HS-5 (cell line): ENCODE results near the gene NPHP1.
"Not testable (repeated sequence)": the region's sequence is repeated elsewhere in the genome, so short reads cannot be mapped to it uniquely, and the experiment has no call there.

Experiments used
- DNase-seq: peaks from one replicate; pipeline ENCODE4 v3.0.0-alpha.2; 2012; ENCODE audit warnings: low read depth

NPHP1 gene

DNA sequence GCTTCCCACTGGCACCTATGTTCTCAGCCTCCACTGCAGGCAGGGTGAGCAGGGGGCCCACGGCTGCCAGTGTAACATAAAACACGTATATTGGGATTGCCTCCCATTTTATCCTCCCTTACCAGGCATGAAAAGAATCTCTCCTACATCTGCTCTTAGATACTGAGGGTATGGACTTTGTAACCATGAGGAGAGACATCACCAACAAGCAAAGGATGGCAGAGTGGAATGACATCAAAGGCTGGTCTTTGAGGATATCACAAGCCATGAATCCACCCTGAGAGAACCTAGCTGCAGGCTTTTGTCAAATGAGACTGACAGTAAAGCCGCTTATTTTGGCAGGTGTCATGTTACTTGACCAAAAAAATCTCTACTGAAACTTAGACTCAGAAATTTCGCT lies 7.4 kb downstream of the NPHP1 start:
- DNase-seq: no peak

DNA sequence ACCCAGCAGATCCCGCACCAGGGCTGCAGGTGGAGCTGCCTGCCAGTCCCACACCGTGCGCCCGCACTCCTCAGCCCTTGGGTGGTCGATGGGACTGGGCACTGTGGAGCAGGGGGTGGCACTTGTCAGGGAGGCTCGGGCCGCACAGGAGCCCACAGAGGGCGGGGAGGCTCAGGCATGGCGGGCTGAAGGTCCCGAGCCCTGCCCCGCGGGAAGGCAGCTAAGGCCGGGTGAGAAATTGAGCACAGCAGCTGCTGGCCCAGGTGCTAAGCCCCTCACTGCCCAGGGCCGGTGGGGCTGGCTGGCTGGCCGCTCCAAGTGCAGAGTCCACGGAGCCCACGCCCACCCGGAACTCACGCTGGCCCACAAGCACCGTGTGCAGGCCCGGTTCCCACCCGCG lies 14.6 kb downstream of the NPHP1 start:
- DNase-seq: not testable (repeated sequence)

DNA sequence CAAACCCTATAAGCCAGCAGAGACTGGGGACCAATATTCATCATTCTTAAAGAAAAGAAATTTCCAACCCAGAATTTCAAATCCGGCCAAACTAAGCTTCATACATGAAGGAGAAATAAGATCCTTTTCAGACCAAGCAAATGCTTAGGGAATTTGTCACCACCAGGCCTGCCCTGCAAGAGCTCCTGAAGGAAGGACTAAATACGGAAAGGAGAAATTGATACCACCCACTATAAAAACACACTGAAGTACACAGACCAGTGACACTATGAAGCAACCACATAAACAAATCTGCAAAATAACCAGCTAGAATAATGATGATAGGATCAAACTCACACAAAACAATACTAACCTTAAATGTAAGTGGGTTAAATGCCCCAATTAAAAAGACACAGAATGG lies 22.4 kb downstream of the NPHP1 start:
- no peak for DNase-seq

DNA sequence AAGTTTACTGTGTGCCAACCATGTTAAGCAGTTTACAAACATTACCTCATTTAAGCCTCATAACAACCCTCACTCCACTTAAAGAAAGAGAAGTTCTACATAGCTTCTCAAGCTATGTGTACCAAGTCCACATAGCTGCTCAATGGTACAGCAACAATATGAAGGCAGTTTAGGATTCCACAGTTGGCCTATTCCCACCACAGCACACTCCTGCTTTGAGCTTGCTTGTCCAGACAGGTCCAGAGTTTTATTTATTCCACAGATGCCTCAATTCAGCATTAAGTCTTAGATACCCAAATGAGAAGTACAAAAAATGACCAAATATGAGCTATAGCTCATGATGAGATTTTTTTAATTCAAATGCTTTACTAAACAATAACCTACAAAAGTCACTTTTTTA lies 24.8 kb downstream of the NPHP1 start:
- no peak for DNase-seq

DNA sequence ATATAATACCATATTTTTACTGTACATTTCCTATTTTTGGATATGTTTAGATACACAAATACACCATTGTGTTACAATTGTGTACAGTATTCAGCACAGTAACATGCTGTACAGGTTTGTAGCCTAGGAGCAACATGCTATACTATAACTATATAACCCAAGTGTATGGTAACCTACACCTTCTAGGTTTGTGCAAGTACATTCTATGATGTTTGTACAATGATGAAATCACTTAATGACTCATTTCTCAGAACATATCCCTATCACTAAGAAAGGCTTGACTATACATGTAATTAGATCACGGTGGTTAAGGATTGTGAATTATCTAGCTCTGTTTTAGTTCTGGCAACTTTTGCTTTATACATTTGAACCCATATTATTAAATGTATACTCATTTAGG lies 31.3 kb downstream of the NPHP1 start:
- DNase-seq: no peak

DNA sequence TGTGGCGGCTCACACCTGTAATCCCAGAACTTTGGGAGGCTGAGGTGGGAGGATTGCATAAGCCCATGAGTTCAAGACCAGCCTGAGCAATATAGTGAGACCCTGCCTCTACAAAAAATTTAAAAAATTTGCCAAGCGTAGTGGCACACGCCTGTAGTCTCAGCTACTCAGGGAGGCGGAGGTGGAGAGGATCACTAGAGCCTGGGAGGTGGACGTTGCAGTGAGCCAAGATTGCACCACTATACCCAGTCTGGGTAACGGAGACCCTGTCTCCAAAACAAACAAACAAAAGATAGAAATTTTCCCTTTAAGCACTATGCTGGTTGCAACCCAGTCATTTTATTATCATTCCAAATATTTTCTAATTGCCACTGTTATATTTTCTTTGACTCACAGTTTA lies 32.3 kb downstream of the NPHP1 start:
- DNase-seq: no peak

DNA sequence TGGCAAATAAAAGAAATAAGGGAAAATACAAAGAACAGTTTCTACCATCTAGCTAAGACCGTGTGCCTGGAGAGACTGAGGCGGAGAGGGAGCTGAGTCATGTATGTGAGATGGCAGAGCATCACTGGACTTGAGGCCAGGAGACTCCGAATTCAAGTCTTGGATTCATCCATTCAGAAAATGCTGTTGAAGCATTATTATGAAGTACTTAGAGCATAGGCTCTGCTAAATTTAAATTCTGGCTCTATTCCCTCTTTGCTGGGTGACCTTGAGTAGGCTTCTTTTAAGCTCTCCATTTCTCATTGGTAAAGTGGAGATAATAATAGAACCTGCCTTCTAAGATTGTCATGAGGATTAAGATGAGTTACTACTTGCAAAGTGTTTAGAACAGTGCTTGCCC lies 34.7 kb downstream of the NPHP1 start:
- DNase-seq: no peak

DNA sequence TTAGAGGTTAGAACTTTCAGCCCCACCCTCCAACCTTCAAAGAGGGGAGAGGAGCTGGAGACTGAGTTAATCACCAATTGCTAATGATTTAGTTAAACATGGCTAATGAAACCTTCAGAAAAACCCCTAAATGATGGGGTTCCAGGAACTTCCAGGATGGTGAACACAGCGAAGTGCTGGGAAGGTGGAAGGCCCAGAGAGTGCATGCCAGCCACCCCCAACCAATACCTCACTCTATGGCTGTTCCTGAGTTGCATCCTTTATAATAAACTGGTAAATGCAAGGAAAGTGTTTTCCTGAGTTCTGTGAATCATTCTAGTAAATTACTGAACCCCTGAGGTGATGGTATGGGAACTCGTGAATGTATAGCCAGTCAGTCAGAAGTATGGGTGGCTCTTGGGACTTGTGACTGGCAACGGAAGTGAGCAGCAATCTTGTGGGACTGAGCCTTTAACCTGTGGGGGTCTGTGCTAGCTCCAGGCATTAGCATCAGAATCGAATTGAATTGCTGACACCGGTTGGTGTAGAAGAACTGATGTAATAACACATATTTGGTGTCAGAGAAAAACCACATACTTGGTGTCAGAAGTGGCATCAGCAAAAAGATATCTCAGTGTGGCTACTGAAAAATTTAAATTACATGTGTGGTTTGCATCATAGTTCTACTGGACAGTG lies 37.4 kb downstream of the NPHP1 start:
- DNase-seq: no peak

DNA sequence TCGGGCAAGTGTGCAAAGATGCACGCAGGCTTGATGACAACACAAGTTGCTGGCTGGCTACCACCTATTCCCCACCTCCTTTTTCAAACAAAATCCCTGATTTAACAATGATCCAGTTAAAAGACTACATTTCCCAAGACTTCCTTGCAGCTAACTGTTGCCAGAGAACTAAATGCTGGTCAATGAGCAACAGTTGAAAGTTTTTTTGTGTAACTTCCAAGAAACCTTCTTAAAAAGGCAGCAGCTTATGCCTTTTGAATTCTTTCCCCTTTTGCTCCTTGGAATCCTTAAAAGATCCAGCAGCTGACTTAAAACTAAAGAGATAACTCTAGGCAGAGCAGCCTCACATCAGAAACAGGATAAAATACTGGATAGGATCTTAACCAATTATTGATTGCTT lies 38.5 kb downstream of the NPHP1 start:
- DNase-seq: no peak

DNA sequence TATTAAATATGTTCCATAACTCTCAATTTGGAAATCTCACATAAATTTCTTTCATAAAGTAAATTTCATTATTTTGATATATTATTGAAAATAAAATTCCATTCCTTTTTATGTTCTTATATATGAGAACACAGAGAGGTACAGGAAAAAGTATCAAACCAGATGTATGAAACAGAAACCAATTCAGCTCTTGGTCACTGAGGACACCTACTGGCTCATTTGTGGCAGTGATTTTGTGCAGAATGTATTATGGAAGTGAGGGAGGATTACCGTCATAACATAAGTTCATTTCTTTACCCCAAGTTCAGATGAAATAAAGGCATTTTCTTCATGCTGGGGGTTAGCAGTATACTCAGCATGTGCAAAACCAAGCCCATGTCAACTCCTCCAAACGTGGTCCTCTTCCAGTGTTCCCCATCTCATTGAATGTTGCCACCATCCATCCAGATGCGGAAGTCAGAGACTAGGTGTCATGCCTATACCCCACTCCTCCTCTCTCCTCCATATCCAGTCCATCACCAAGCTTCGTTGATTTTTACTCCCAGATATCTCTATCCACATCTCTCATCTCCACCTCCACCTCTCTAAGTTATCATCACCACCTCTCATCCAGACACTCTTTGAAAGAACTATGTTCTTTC lies 47.5 kb downstream of the NPHP1 start:
- DNase-seq: peak; percentile 49

DNA sequence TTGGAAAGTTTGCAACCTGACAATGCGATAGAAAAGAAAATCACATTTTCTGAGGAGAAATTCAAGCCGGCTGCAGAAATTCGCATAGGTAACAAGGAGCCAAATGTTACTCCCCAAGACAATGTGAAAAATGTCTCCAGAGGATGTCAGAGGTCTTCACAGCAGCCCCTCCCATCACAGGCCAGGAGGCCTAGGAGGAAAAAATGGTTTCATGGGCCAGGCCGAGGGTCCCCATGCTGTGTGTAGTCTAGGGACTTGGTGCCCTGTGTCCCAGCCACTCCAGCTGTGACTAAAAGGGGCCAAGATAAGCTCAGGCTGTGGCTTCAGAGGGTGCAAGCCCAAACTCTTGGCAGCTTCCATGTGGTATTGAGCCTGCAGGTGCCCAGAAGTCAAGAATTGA lies 50.0 kb downstream of the NPHP1 start:
- DNase-seq: not testable (repeated sequence)

DNA sequence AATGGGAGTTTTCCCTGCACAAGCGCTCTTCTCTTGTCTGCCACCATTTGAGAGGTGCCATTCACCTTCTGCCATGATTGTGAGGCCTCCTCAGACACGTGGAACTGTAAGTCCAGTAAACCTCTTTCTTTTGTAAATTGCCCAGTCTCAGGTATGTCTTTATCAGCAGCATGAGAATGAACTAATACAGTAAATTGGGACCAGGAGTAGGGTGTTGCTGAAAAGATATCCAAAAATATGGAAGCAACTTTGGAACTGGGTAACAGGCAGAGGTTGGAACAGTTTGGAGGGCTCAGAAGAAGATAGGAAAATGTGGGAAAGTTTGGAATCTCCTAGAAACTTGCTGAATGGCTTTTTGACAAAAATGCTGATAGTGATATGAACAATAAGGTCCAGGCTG lies 50.6 kb downstream of the NPHP1 start:
- not testable (repeated sequence) for DNase-seq

DNA sequence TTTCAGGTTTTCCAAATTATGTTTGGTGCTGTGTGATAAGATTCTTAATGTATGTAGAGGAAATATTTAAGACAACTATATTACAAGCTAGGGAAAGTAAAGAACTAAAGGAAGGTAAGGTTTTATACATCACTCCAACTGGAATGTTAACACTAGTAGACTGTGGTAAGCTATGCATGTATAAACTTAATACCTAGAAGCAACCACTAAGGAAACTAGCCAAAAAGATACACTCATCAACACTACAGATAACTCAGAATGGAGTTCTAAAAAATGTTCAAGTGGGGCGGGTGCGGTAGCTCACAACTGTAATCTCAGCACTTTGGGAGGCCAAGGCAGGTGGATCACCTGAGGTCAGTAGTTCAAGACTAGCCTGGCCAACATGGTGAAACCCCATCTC lies 51.4 kb downstream of the NPHP1 start:
- DNase-seq: no peak

DNA sequence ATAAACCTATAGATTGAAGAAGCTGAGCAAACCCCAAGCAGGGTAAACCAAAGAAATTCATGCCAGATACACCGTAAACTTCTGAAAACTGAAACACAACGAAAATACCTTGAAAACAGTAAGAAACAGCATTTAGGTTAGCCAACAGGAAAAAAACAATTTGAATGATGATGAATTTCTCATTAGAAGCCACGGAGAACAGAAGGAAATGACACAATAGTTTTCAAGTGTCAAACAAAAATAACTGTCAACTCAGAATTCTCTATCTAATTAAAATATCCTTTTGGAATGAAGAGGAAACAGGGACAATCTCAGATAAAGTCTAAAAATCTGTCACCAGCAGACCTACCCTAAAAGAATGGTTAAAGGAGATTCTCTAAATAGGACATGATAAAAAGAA lies 51.9 kb downstream of the NPHP1 start:
- DNase-seq: no peak

DNA sequence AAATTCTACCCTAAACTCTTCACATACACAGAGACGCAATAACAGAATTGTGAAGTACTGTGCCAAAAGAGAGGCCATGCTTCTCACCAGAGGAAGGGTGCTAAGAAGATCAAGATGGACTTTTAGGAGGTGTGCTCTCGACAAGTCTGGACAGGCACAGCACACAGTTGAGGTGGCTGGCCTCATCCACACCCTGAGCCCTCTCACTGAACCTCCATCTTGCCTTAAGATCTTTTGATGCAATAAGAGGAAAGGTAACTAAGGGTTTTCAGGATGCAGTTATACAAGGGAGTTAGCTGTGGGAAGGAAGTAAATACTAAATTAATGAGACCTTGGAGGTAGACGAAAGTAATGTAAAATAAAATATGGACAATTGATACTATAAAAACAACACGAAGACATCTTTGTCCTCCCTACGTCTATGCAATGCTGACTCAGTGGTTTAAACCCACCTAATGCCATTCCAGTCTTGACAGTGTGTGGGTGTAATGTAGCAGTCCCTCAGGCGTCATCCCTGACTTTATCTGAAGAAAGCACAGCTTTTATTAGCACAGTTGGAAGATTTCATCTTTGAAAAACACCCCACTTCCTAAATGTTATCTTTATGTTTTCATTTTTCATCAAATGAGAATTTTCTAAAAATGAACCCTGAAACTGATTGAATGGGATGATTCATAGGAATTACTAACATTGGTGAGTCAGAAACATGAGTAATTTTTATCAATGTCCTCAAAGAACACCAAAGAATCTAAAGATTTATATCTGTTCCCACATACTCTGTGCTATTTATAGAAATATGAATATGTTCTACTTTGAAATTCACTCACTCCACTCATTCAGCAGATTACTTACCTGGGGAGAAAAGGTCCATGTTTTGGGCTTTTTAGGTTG lies 55.2 kb downstream of the NPHP1 start:
- peak; percentile 91 for DNase-seq

DNA sequence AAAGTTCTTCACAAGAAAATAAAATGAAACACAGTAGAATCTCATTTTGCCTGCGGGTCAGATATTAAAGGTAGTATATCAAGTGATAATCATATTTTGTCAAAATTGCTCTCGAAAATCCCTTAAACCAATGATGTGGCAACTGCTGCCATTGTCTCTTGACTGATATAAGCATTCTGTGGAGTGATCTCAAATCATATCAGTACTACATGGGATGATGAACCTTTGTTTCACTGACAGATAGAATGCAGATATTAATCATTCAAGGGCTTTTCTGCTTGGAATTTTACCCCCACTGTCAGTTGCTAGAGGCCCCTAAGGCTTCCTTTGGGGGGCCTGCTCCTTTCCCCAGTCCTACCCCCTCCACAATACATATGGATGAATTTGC lies 57.9 kb downstream of the NPHP1 start:
- no peak for DNase-seq

DNA sequence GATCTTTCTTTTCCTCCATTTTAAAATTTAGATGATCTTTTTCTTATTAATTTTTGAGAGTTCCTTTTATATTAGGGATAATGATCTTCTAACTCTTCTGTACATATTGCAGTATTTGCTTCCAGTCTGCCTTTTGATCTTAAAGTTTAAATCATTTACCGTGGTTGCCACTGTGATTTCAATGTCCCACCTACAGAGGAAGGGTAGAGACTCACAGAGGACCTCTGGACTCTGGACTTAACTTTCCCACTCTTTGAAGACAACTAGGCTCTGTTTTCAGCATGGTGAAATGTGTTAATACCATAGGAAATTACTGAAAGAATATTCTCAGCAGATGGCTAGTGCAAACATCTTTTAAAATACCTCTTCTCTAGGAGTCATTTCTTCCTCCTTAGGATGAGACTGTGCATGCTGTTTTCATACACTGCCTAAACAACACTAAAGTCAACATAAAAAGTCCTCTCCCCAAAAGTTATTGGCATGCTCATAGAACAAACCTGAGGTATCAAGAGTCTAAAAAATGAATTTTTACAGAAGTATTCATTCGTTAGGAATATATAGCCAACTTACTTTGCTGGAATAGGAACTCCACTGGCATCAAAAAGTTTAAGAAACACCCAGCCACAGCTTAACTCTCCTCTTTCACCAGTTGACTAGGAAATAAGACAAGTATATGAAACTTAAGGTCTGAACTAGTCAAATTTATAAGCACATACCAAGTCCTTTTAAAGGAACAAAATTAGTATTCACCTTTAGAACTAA lies 58.4 kb downstream of the NPHP1 start:
- no peak for DNase-seq

DNA sequence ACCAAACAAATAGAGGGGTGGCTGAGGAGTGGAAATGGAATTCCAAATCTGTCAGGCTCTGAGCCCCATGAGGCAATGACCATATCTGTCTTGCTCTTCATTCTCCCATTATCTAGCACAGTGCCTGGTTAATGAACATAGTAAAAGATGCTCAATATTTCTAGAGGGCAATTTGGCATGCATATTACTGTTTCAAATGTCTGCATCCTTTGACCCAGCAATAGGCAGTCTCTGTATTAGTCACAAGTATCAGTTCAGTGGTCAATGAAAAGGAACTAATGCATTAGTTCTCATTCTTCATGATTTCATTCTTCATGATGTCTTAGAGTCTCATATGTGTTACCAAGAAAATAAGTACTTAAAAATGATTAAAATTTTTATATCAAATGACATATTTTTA lies 60.8 kb downstream of the NPHP1 start:
- no peak for DNase-seq

DNA sequence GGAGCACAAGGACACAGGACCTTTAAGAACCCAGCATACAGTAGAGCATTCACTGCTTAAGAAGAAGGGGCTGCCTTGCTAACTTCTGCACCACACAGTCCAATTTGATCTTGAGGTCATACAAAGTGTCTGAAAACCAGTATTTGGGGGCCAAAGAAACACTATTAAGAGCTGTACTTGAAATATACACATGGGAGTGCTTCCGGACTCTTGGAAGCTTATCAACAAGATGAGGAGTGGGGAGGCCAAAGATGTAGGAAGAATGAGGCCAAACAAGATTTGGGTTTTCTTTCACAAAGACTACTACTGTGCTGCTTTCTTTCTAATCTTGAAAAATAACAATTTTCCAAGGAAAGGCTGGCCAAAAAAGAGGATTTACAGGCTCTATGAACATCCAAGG lies 64.4 kb downstream of the NPHP1 start:
- no peak for DNase-seq

DNA sequence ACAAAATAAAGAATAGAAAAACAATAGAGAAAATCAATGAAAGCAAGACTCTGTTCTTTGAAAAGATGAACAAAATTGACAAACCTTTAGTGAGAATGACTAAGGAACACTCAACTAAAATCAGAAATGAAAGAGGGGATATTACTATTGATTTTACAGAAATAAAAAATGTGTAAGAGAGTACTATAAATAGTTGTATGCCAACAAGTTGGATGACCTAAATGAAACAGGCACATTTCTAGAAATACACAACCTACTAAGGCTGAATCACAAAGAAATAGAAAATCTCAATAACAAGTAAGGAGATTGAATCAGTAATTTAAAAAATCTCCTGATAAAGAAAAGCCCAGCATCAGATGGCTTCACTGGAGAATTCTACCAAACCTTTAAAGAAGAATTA lies 70.8 kb downstream of the NPHP1 start:
- DNase-seq: no peak

DNA sequence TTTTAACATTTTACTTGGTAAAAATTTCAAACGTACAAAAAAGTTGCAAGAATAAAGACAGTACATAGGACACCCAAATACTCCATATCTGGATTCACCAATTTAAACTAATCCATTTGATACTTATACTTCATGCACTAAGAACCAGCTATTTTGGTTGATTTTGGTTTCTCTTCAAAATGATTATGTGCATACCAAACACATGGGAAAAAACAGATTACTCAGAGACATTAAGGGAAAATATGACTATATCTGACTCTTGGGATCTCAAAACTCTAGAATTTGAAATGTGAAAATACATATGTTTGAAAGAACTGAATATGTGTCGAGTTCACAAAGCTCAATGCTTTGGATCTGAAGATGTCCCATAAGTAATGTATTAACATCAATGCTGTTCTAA lies 73.6 kb downstream of the NPHP1 start:
- DNase-seq: no peak

DNA sequence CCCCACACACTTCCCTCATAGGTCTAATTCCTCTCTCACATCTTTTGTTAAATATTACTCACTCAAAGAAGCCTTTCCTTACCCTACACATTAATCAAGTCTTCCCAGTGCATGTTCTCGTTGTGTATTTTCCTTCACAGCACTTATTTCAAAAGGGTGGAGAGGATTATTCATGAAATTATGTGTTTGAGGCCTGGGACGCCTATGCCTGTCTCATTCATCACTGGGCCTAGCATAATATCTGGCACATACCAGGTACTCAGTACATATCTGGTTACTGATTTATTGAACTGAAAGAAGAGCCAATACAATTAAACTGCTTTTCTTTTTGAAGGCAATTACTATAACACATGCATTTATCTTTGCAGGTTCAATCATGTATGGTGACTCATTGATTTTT lies 74.1 kb downstream of the NPHP1 start:
- DNase-seq: no peak

DNA sequence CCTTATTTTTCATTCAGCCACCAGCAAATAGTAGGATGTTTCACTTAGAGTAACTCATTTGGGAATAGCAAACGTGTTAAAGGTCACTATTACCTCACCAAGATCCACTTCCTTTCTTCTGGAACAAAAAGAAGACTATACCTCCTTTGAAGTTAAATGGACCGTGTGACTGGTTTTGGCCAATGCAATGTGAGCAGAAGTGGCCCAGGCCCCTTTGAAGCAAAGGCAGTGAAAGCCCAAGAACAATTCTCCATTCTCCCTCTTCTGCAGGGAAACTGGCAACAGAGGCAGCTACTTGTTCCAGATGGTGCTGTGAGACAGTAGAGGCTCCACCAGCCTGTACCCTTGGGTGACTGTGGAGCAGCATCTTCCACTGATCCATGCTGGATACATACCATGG lies 77.9 kb downstream of the NPHP1 start:
- DNase-seq: no peak
